T-helper 1 cell treated with Interleukin-12 subunit alpha and Interleukin-12 subunit beta and Interleukin-4 antibody, amounts not matched to agents 30 μg/mL and 1 μg/mL, for 36 hours (primary cell): ENCODE measurements around the gene AEBP2.
A peak's percentile ranks its signal among the peaks of the same experiment; 100 is the strongest.
"Not testable (repeated sequence)": the region's sequence is repeated elsewhere in the genome, so short reads cannot be mapped to it uniquely, and the experiment has no call there.

Experiments
- H3K27ac Mint-ChIP-seq: one replicate; pipeline ENCODE4 v1.8.0; 2021; ENCODE audit warnings: mild to moderate bottlenecking, mixed read lengths
- H3K27me3 Mint-ChIP-seq: one replicate; pipeline ENCODE4 v1.8.0; 2021; ENCODE audit warnings: low read depth, mixed read lengths
- H3K36me3 Mint-ChIP-seq: one replicate; pipeline ENCODE4 v1.8.0; 2021; ENCODE audit warnings: low read depth, mixed read lengths
- H3K4me1 Mint-ChIP-seq: one replicate; pipeline ENCODE4 v1.8.0; 2021; ENCODE audit warnings: low read depth, mixed read lengths
- H3K4me3 Mint-ChIP-seq: one replicate; pipeline ENCODE4 v1.8.0; 2021; ENCODE audit warnings: mild to moderate bottlenecking, moderate library complexity, mixed read lengths
- H3K9me3 Mint-ChIP-seq: one replicate; pipeline ENCODE4 v1.8.0; 2021; ENCODE audit warnings: mixed read lengths

Gene AEBP2

GRCh38 chr12:19529951-19530636 is 90.8 kb downstream of the AEBP2 start:
- H3K27ac Mint-ChIP-seq, result no peak overlapping the region
- H3K36me3 Mint-ChIP-seq, result peaks cover 16% of the 10 kb centered on the region
- peaks cover 11% of the 10 kb centered on the region for H3K9me3 Mint-ChIP-seq
- H3K4me3 Mint-ChIP-seq, result no peak overlapping the region
- H3K27me3 Mint-ChIP-seq, result no peaks in the 10 kb centered on the region
- H3K4me1 Mint-ChIP-seq, result peaks cover 17% of the 10 kb centered on the region

DNA sequence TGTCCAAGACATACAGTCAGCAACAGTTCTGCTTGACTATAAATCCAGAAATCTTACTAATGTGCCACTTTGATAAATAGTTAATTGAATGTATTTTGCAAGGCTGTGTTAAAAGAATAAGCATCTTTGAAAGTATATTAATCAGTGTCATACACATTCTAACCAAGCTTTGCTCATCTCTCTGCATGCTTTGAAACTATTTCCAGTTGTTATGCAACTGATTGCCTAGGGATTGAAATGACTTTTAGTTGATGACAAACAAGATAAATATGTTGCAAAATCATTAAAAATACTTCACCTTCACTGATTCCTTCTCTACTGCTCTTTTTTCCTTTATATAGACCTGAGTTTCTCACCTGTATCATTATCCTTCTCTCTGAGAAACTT is 91.3 kb downstream of the AEBP2 start:
- Mint-ChIP-seq H3K4me3 (no peak overlapping the region), H3K9me3 (peaks cover 16% of the 10 kb centered on the region)

GRCh38 chr12:19533567-19533966 is 94.3 kb downstream of the AEBP2 start:
- H3K4me1 Mint-ChIP-seq, result peaks cover 9% of the 10 kb centered on the region
- H3K4me3 Mint-ChIP-seq, result no peak overlapping the region
- H3K27me3 Mint-ChIP-seq, result no peaks in the 10 kb centered on the region
- H3K36me3 Mint-ChIP-seq, result peaks cover 23% of the 10 kb centered on the region
- H3K9me3 Mint-ChIP-seq, result peaks cover 21% of the 10 kb centered on the region
- no peak overlapping the region for H3K27ac Mint-ChIP-seq

More for the DNA sequence above, 91.3 kb downstream of the AEBP2 start:
- Mint-ChIP-seq H3K27ac (no peak overlapping the region), H3K36me3 (peaks cover 20% of the 10 kb centered on the region), H3K27me3 (no peaks in the 10 kb centered on the region), H3K4me1 (peaks cover 17% of the 10 kb centered on the region)

- H3K27ac Mint-ChIP-seq, result no peak overlapping the region
- H3K27me3 Mint-ChIP-seq, result no peaks in the 10 kb centered on the region
- H3K36me3 Mint-ChIP-seq, result peaks cover 14% of the 10 kb centered on the region
- no peaks in the 10 kb centered on the region for H3K4me1 Mint-ChIP-seq
- no peak overlapping the region for H3K4me3 Mint-ChIP-seq
- H3K9me3 Mint-ChIP-seq, result peaks cover 15% of the 10 kb centered on the region
Observed at GRCh38 chr12:19539071-19539470, 99.8 kb downstream of the AEBP2 start.

- no peaks in the 10 kb centered on the region for H3K4me1 Mint-ChIP-seq
- H3K27me3 Mint-ChIP-seq, result no peaks in the 10 kb centered on the region
- H3K4me3 Mint-ChIP-seq, result no peak overlapping the region
- peaks cover 12% of the 10 kb centered on the region for H3K36me3 Mint-ChIP-seq
- no peak overlapping the region for H3K27ac Mint-ChIP-seq
- peaks cover 12% of the 10 kb centered on the region for H3K9me3 Mint-ChIP-seq
Observed at GRCh38 chr12:19539836-19540235, 100.5 kb downstream of the AEBP2 start.

DNA sequence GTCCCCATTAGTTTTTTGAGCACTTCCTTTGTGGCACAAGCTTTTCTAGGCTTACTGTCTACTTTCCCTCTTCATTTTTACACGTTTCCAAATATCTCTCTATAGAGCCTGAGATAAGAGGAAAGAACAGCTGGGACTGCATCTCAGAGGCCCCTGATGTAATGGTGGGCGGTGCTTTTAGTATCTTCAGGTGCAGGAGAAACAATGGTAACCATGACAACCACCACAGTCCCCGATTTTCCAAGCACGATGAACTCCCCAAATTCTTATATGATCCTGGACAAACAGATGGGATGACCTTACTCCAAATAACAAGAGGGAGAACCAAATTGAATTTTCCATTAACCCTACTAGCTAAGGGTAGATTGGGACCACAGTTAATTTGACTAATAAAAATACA is 103.3 kb downstream of the AEBP2 start:
- Mint-ChIP-seq H3K4me1 (no peaks in the 10 kb centered on the region), H3K27me3 (no peaks in the 10 kb centered on the region), H3K36me3 (peaks cover 2% of the 10 kb centered on the region), H3K4me3 (no peak overlapping the region), H3K27ac (no peak overlapping the region), H3K9me3 (no peaks in the 10 kb centered on the region)

DNA sequence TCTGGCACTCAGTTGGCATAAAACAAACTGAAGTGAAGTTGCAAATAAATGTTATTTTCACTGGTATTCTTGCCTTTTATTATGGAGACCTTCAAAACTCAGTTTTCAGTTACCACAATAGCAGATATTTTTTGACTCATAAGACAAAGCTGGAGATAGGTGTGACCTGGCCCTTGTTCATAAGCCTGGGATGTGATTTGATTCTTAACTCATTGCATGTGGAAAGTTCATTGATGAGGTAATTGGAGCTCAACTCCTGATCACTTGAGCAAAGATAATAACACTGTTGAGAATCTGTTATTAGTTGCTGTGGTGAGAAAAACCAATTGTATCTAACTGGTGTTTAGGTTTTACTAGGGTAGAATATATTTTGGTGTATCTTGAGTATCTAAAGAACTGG is 105.1 kb downstream of the AEBP2 start:
- no peaks in the 10 kb centered on the region for H3K9me3 Mint-ChIP-seq
- H3K4me1 Mint-ChIP-seq, result peaks cover 2% of the 10 kb centered on the region
- H3K36me3 Mint-ChIP-seq, result peaks cover 2% of the 10 kb centered on the region
- no peaks in the 10 kb centered on the region for H3K27me3 Mint-ChIP-seq
- H3K27ac Mint-ChIP-seq, result no peak overlapping the region
- no peak overlapping the region for H3K4me3 Mint-ChIP-seq

DNA sequence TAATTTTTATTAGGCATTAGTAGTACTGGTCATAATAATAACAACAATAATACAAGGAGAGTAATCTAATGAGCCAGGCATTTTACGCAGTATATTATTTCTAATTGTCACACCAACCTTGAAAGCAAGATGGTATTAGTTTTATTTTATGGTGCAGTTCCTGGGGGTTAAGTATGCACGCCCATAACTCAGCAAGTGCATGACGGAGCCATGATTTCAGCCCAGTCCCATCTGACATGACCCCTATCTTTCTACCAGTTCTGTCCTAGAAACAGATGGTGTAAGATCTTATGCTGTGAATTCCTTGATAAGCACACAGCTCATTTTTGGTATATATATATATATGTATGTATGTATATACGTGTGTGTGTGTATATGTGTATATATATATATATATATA is 106.0 kb downstream of the AEBP2 start:
- no peaks in the 10 kb centered on the region for H3K27me3 Mint-ChIP-seq
- H3K9me3 Mint-ChIP-seq, result no peaks in the 10 kb centered on the region
- no peak overlapping the region for H3K27ac Mint-ChIP-seq
- H3K4me1 Mint-ChIP-seq, result peaks cover 2% of the 10 kb centered on the region
- peaks cover 2% of the 10 kb centered on the region for H3K36me3 Mint-ChIP-seq
- no peak overlapping the region for H3K4me3 Mint-ChIP-seq

GRCh38 chr12:19546027-19546426 is 106.7 kb downstream of the AEBP2 start:
- Mint-ChIP-seq H3K27ac (no peak overlapping the region), H3K4me1 (peaks cover 2% of the 10 kb centered on the region), H3K4me3 (no peak overlapping the region), H3K27me3 (no peaks in the 10 kb centered on the region), H3K9me3 (no peaks in the 10 kb centered on the region), H3K36me3 (peaks cover 2% of the 10 kb centered on the region)

- H3K4me1 Mint-ChIP-seq, result peaks cover 2% of the 10 kb centered on the region
- H3K4me3 Mint-ChIP-seq, result no peak overlapping the region
- H3K27ac Mint-ChIP-seq, result no peak overlapping the region
- H3K9me3 Mint-ChIP-seq, result no peaks in the 10 kb centered on the region
- H3K36me3 Mint-ChIP-seq, result peaks cover 2% of the 10 kb centered on the region
- no peaks in the 10 kb centered on the region for H3K27me3 Mint-ChIP-seq
Observed at GRCh38 chr12:19546611-19547162, 107.4 kb downstream of the AEBP2 start.

DNA sequence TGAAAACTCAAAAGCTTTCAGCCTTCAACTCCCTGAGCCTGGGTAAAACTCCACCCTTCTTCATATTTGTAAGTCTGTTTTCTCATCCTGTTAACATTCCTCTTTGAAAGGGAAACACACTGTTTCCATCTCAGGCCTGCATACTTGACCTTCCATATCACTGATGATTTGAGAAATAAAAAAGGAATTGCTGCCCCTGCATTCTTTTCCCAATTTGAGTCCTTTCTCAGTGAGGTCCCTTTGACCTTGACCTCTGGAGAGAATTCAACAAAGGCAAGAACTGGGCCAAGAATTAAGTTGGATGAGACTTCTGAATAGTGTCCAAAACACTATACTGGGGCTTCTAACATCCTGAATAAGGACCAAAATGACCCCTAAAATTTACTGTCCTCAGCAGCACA is 108.0 kb downstream of the AEBP2 start:
- Mint-ChIP-seq H3K36me3 (peaks cover 2% of the 10 kb centered on the region), H3K27me3 (no peaks in the 10 kb centered on the region), H3K4me1 (peaks cover 5% of the 10 kb centered on the region), H3K9me3 (no peaks in the 10 kb centered on the region), H3K4me3 (no peak overlapping the region), H3K27ac (no peak overlapping the region)

DNA sequence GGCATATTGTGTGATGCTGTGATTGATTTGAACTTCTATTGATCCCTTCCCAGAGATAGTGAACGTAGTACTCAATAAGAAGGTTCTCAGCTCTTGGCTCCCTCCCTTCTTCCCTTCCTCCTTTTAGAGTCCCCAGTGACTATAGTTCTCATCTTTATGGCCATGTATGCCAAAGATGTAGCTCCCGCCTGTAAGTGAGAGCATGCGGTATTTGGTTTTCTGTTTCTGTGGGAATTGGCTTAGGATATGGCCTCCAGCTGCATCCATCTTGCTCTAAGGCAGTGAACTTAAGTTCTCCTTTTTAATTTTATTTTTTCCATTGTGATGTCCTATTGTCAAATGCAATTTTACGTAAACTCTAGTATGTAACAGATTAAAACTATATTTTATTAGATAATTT is 109.5 kb downstream of the AEBP2 start:
- Mint-ChIP-seq H3K27ac (no peak overlapping the region), H3K4me1 (peaks cover 13% of the 10 kb centered on the region), H3K27me3 (no peaks in the 10 kb centered on the region), H3K36me3 (peaks cover 2% of the 10 kb centered on the region), H3K4me3 (no peak overlapping the region), H3K9me3 (no peaks in the 10 kb centered on the region)

DNA sequence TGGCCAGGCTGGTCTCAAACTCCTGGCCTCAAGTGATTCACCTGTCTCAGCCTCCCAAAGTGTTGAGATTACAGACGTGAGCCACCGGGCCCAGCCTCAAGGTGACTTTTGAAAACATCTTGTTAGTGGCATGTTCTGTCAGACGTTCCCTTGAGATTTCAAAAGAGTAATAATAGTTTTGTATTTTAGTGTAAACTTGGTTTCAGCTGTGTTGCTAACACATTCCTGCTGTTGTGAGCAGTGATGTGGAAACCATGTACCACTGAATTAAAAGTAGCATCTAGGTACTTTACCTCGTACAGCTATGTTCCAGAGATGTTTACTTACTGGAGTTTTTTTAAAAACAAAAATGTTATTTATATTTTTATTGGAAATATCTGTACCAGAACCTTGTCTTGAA is 111.3 kb downstream of the AEBP2 start:
- H3K36me3 Mint-ChIP-seq, result peaks cover 3% of the 10 kb centered on the region
- H3K9me3 Mint-ChIP-seq, result no peaks in the 10 kb centered on the region
- no peaks in the 10 kb centered on the region for H3K27me3 Mint-ChIP-seq
- no peak overlapping the region for H3K4me3 Mint-ChIP-seq
- peaks cover 13% of the 10 kb centered on the region for H3K4me1 Mint-ChIP-seq
- H3K27ac Mint-ChIP-seq, result no peak overlapping the region

DNA sequence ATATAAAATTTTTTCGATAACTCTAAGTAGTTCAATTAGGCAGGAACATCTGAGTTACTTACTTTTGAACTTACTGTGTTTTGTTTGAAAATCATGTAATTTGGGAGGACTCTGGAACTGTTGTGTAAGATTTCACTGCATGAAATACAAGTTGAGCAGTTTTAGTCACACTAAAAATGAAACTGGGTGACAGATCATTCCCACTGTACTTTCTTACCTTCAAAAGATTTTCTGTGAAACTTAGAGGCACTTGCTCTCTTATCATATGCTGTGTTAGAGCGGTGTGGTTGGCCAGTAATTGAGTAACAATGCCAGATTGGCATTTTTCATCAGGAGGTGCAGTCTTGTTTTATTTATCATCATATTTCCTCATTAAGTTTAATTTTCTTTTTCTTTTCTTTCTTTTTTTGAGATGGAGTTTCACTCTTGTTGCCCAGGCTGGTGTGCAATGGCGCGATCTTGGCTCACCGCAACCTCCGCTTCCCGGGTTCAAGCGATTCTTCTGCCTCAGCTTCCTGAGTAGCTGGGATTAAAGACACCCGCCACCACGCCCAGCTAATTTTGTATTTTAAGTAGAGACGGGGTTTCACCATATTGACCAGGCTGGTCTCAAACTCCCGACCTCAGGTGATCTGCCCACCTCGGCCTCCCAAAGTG is 113.3 kb downstream of the AEBP2 start:
- not testable (repeated sequence) for H3K9me3 Mint-ChIP-seq, H3K27me3 Mint-ChIP-seq, H3K36me3 Mint-ChIP-seq
- H3K4me3 Mint-ChIP-seq, result peak overlapping the region; percentile 56
- H3K4me1 Mint-ChIP-seq, result peaks cover 13% of the 10 kb centered on the region
- peak overlapping the region; percentile 73 for H3K27ac Mint-ChIP-seq

GRCh38 chr12:19553175-19553574 is 113.9 kb downstream of the AEBP2 start:
- no peaks in the 10 kb centered on the region for H3K9me3 Mint-ChIP-seq
- H3K4me1 Mint-ChIP-seq, result peaks cover 11% of the 10 kb centered on the region
- H3K4me3 Mint-ChIP-seq, result peak overlapping the region; percentile 56
- no peaks in the 10 kb centered on the region for H3K27me3 Mint-ChIP-seq
- H3K27ac Mint-ChIP-seq, result no peak overlapping the region
- H3K36me3 Mint-ChIP-seq, result peaks cover 5% of the 10 kb centered on the region
